HepG2 (cell line): ENCODE measurements around the gene SEC31A. TPM values are rescaled to one million over a fixed set of nuclear protein-coding genes. Genes with fewer than 3 reads are reported as not detected.

Source experiments
- ATAC-seq: fragments of 200-7000 bp; cut with Tn5 transposase; 3 replicates; pipeline ENCODE4 v1.9.1; 2020; ENCODE audit warnings: mild to moderate bottlenecking, moderate library complexity
- BruUV-seq: library from RNA; stranded (reverse); fragments of 400-500 nt; replicated peaks from 2 replicates; lab custom pipeline; 2021; lab: Mats Ljungman, UMichigan
- CTCF ChIA-PET: fragments of 300-600 bp; formaldehyde crosslinking; extraction: SDS; loops from one replicate; lab custom pipeline; 2021; ENCODE audit warnings: low total read pairs, inconsistent platforms, low intra/inter-chr PET ratio; lab: Yijun Ruan, JAX
- POLR2A ChIA-PET: fragments of 350-600 bp; sonication (Branson Sonifier 250); formaldehyde crosslinking; loops from one replicate; lab custom pipeline; 2020; ENCODE audit warnings: antibody characterized with exemption, inconsistent platforms; lab: Yijun Ruan, JAX
- DNase-seq: peaks from one replicate; pipeline ENCODE4 v3.0.0-alpha.2; 2015; ENCODE audit warnings: low spot score
- FAIRE-seq: peaks from 3 replicates; lab custom pipeline; 2011; peaks lifted over from hg19 to GRCh38; lab: Jason Lieb, UNC
- H2AFZ ChIP-seq: one replicate; pipeline ENCODE4 v1.6.1; 2011; ENCODE audit warnings: low read length, inconsistent platforms
- H3K27ac ChIP-seq: fragments of 300-600 bp; 3 replicates; pipeline ENCODE4 v1.8.0; 2011; ENCODE audit warnings: mixed run types, mild to moderate bottlenecking, mixed read lengths, low read length, inconsistent platforms; ENCODE audit not compliant: insufficient read depth; ENCODE audit errors: extremely low read length
- H3K27me3 ChIP-seq, 2 experiments: fragments of 200-600 bp in 1 of 2; 2 replicates in 1 of 2; 3 replicates in 1 of 2; pipeline versions ENCODE4 v1.6.0 to v1.8.0; 2011; ENCODE audit warnings: low read length in 2 of 2, mild to moderate bottlenecking in 2 of 2, moderate library complexity in 2 of 2, inconsistent platforms in 1 of 2; ENCODE audit not compliant: insufficient read depth in 2 of 2, control insufficient read depth in 1 of 2
- H3K36me3 ChIP-seq, 2 experiments: fragments of 200-600 bp in 1 of 2; replicated peaks in 1 of 2; 2 replicates in 1 of 2; 3 replicates in 1 of 2; pipeline versions ENCODE4 v1.5.1 to v1.8.0; 2011; ENCODE audit warnings: low read length in 2 of 2, inconsistent platforms in 1 of 2; ENCODE audit not compliant: insufficient read depth in 2 of 2, control insufficient read depth in 1 of 2
- H3K4me1 ChIP-seq: 2 replicates; pipeline ENCODE4 v1.5.1; 2012; ENCODE audit warnings: low read length, inconsistent platforms; ENCODE audit not compliant: insufficient read depth
- H3K4me2 ChIP-seq: 2 replicates; pipeline ENCODE4 v1.6.0; 2011; ENCODE audit warnings: low read depth, low read length, inconsistent platforms
- H3K4me3 ChIP-seq, 3 experiments: fragments of 200-600 bp in 1 of 3; sonication (generic), shearing (Covaris generic) in 1 of 3; replicated peaks in 1 of 3; 2 replicates each; pipeline ENCODE4 v1.5.1; 2011 to 2016; ENCODE audit warnings: low read length in 3 of 3, inconsistent platforms in 2 of 3, low read depth in 2 of 3, mild to moderate bottlenecking in 2 of 3, control low read depth in 1 of 3, mixed read lengths in 1 of 3; ENCODE audit not compliant: insufficient read depth in 1 of 3
- H3K79me2 ChIP-seq: one replicate; pipeline ENCODE4 v1.6.1; 2011; ENCODE audit warnings: low read length, inconsistent platforms; ENCODE audit not compliant: insufficient read depth
- H3K9ac ChIP-seq: 2 replicates; pipeline ENCODE4 v1.6.0; 2011; ENCODE audit warnings: mild to moderate bottlenecking, low read depth, low read length, inconsistent platforms; ENCODE audit not compliant: insufficient read depth
- H3K9me3 ChIP-seq: 2 replicates; pipeline ENCODE4 v1.5.1; 2012; ENCODE audit warnings: mild to moderate bottlenecking, low read length
- H4K20me1 ChIP-seq: 2 replicates; pipeline ENCODE4 v1.6.0; 2011; ENCODE audit warnings: inconsistent platforms, mild to moderate bottlenecking, low read length, moderate library complexity; ENCODE audit not compliant: insufficient read depth
- CEBPB ChIP-seq: IDR thresholded peaks from 2 replicates; pipeline ENCODE4 v1.6.1; 2011; ENCODE audit warnings: low read depth, low read length, improper control_type of control experiment, borderline replicate concordance
- EP300 ChIP-seq, 3 experiments: sonication (generic) in 1 of 3; formaldehyde crosslinking in 1 of 3; IDR thresholded peaks; 2 replicates each; pipeline versions ENCODE4 v1.5.1 to v1.6.1; 2011 to 2020; ENCODE audit warnings: low read depth in 2 of 3, low read length in 2 of 3, borderline replicate concordance in 1 of 3, improper control_type of control experiment in 1 of 3, mild to moderate bottlenecking in 1 of 3, missing genetic modification reagents in 1 of 3, moderate library complexity in 1 of 3
- GATAD1 ChIP-seq: IDR thresholded peaks from 2 replicates; pipeline ENCODE4 v1.6.1; 2016; ENCODE audit warnings: missing genetic modification reagents, missing compliant biosample characterization
- RAD21 ChIP-seq: fragments of 450-650 bp; formaldehyde crosslinking; IDR thresholded peaks from 2 replicates; pipeline ENCODE4 v1.5.0; 2020; ENCODE audit warnings: mild to moderate bottlenecking
- RBM22 ChIP-seq: fragments of 200-400 bp; formaldehyde crosslinking; optimal IDR thresholded peaks from 2 replicates; pipeline ENCODE3; 2017; ENCODE audit warnings: mild to moderate bottlenecking, low read length, moderate library complexity
- SSRP1 ChIP-seq: IDR thresholded peaks from 2 replicates; pipeline ENCODE4 v1.6.1; 2016; ENCODE audit warnings: control low read depth
- THAP11 ChIP-seq: IDR thresholded peaks from 2 replicates; pipeline ENCODE4 v1.6.1; 2016; ENCODE audit warnings: missing biosample characterization, missing genetic modification reagents
- ZNF775 ChIP-seq: sonication (generic); formaldehyde crosslinking; IDR thresholded peaks from 2 replicates; pipeline ENCODE4 v1.4.0; 2020; ENCODE audit warnings: missing genetic modification reagents, mild to moderate bottlenecking, moderate library complexity, borderline replicate concordance
- WGBS: methylation state at CpG from one replicate; pipeline ENCODE4 v1.1.6; 2017; ENCODE audit warnings: low lambda C conversion rate; 5-methylcytosine and 5-hydroxymethylcytosine counted together
- in situ Hi-C: cut with HindIII; loops from 2 replicates; pipeline ENCODE4 v1.10.0; 2017; ENCODE audit warnings: low pct_unique_long_range_greater_than_20kb; ENCODE audit not compliant: extremely low pct_ligation_motif_present
- intact Hi-C: fragments of 100-400 bp; cut with micrococcal nuclease; formaldehyde crosslinking; loops from one replicate; pipeline ENCODE4 v1.10.0; 2022; ENCODE audit not compliant: unreplicated experiment
- polyA plus RNA-seq, 8 experiments: library from polyadenylated mRNA; depleted of rRNA in 3 of 8; stranded (reverse) in 7 of 8; unstranded in 1 of 8; fragments of >200 nt; fragmentation: Illumina TruSeq in 4 of 8; extraction: Trizol in 4 of 8; gene quantifications; 2 replicates each; pipeline versions ENCODE4 v1.2.1 to v1.2.3, GENCODE V29; 2011 to 2016; ENCODE audit warnings: low read depth in 4 of 8, missing spikeins in 1 of 8, mixed read lengths in 1 of 8; ENCODE audit not compliant: insufficient read depth in 1 of 8
- total RNA-seq, 5 experiments: library from RNA; depleted of rRNA; stranded (reverse); fragments of >200 nt; fragmentation: Illumina TruSeq; extraction: Trizol; gene quantifications; 2 replicates each; pipeline ENCODE4 v1.2.3, GENCODE V29; 2016; ENCODE audit warnings: low read depth in 1 of 5

The SEC31A gene
- total and polyA plus RNA-seq, 2 of the 13 experiments (the other 11 are each of a cell fraction or from before 2014, with no cell fraction given): 231 to 435 TPM

- in situ Hi-C loops (no loop called here), intact Hi-C loops (no loop called here)
- no peak overlapping the region for H3K4me3 ChIP-seq
- no peak overlapping the region for H3K9ac ChIP-seq
- H3K79me2 ChIP-seq: peaks cover 2% of the 10 kb centered on the region
- H2AFZ ChIP-seq: no peak overlapping the region
- peaks cover 17 to 82% of the 10 kb centered on the region in 2 experiments for H3K36me3 ChIP-seq
- DNase-seq: no peak
- H3K9me3 ChIP-seq: no peaks in the 10 kb centered on the region
- no TSS peak for BruUV-seq
- CTCF ChIA-PET: no interaction called here
- no peaks in the 10 kb centered on the region for H3K4me1 ChIP-seq
- H4K20me1 ChIP-seq: peaks cover 10% of the 10 kb centered on the region; the same call in 1 of the 2 replicates
- H3K27me3 ChIP-seq: no peaks in the 10 kb centered on the region
- no peak overlapping the region for H3K27ac ChIP-seq
- no peak for ATAC-seq
- POLR2A ChIA-PET: no interaction called here
- FAIRE-seq: no peak
- no peak overlapping the region for H3K4me2 ChIP-seq
- peak; percentile 47; the same call in 1 of the 2 replicates for TF ChIP-seq CEBPB
- TF ChIP-seq RAD21 (CRISPR knock-in tag): no peak
- TF ChIP-seq RBM22: peak; percentile 65
Observed at GRCh38 chr4:82850684-82851083, 40.3 kb downstream of the SEC31A start.

DNA sequence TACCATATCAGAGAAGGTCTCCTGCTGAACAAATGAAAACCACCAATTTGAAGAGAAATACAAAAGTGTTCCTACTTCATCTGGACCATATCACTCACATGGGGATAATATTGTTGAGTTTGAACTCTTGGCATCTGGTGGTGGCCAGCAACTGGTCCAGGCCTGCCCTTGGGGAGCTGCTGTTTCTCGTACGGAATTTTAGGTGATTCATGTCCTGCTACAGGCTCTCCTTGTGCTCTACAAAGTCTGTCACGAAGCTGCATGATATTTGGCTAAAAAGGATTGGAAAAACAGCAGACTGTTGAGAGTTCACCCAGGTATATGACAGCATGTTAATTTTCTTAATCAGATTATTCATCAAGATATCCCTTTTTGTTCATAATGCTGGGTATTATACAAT is 42.2 kb downstream of the SEC31A start:
- ATAC-seq: no peak
- no peaks in the 10 kb centered on the region for H3K4me1 ChIP-seq
- no TSS peak for BruUV-seq
- 97% methylated on average over 3 of the region's 3 CpGs for WGBS
- in situ Hi-C loops: no loop called here
- H3K27me3 ChIP-seq: no peaks in the 10 kb centered on the region
- no peak for DNase-seq
- ChIA-PET POLR2A (no interaction called here), CTCF (no interaction called here)
- H3K9me3 ChIP-seq: no peaks in the 10 kb centered on the region
- no peak overlapping the region for H3K4me3 ChIP-seq
- H3K36me3 ChIP-seq: peaks cover 16 to 88% of the 10 kb centered on the region in 2 experiments
- intact Hi-C loops: no loop called here
- no peak overlapping the region for H3K9ac ChIP-seq
- H2AFZ ChIP-seq: no peak overlapping the region
- H3K79me2 ChIP-seq: peaks cover 4% of the 10 kb centered on the region
- H3K27ac ChIP-seq: no peak overlapping the region
- H3K4me2 ChIP-seq: no peak overlapping the region
- H4K20me1 ChIP-seq: peaks cover 14% of the 10 kb centered on the region; the same call in 1 of the 2 replicates
- no peak for FAIRE-seq
- TF ChIP-seq THAP11 (CRISPR knock-in tag) (no peak), GATAD1 (CRISPR knock-in tag) (no peak), RBM22 (peak; percentile 39), EP300 (IDR thresholded peaks at IDR 0.05; ENCODE audit: low read depth in 2 of 2, low read length in 2 of 2) (no peak), EP300 (CRISPR knock-in tag; IDR thresholded peaks at IDR 0.05; ENCODE audit: borderline replicate concordance) (no peak), ZNF775 (no peak), SSRP1 (CRISPR knock-in tag) (no peak)
